SU-DHL-6 (cell line): ENCODE results near the gene ATP5PD.

ENCODE experiments used
- H2AFZ ChIP-seq: fragments of 200-600 bp; sonication (generic); 2 replicates; pipeline ENCODE4 v1.6.1; 2014; ENCODE audit warnings: low read depth, mild to moderate bottlenecking, moderate library complexity, mixed read lengths, antibody characterized with exemption, low read length; ENCODE audit not compliant: severe bottlenecking
- H3F3A ChIP-seq: fragments of 200-600 bp; shearing (Covaris generic); 2 replicates; pipeline ENCODE4 v1.6.0; 2016; ENCODE audit warnings: antibody characterized with exemption, mild to moderate bottlenecking; ENCODE audit not compliant: insufficient read depth
- H3K27ac ChIP-seq: fragments of 200-600 bp; sonication (generic); 2 replicates; pipeline ENCODE4 v1.5.1; 2016; ENCODE audit warnings: low read depth, mild to moderate bottlenecking, low read length, moderate library complexity, mixed read lengths
- H3K27me3 ChIP-seq: fragments of 200-600 bp; sonication (generic), shearing (Covaris generic); 2 replicates; pipeline ENCODE4 v1.6.0; 2014; ENCODE audit warnings: mild to moderate bottlenecking, low read length
- H3K36me3 ChIP-seq: fragments of 200-600 bp; sonication (generic); 2 replicates; pipeline ENCODE4 v1.6.1; 2014; ENCODE audit warnings: mild to moderate bottlenecking, low read length, mixed read lengths
- H3K4me2 ChIP-seq: fragments of 300-600, 200-600 bp; shearing (Covaris generic), sonication (generic); 2 replicates; pipeline ENCODE4 v1.6.0; 2014; ENCODE audit warnings: low read length, low read depth, mild to moderate bottlenecking; ENCODE audit not compliant: poor library complexity, severe bottlenecking
- H3K4me3 ChIP-seq: fragments of 200-600 bp; sonication (generic); 2 replicates; pipeline ENCODE4 v1.5.1; 2014; ENCODE audit warnings: antibody characterized with exemption, low read length, mild to moderate bottlenecking, mixed read lengths; ENCODE audit not compliant: insufficient read depth, poor library complexity, severe bottlenecking
- H3K79me2 ChIP-seq: fragments of 200-600 bp; sonication (generic); 2 replicates; pipeline ENCODE4 v1.6.1; 2014; ENCODE audit warnings: mild to moderate bottlenecking, low read length, moderate library complexity; ENCODE audit not compliant: insufficient read depth
- H3K9ac ChIP-seq: fragments of 200-600 bp; sonication (generic); 2 replicates; pipeline ENCODE4 v1.7.0; 2014; ENCODE audit warnings: mild to moderate bottlenecking, low read length
- H3K9me2 ChIP-seq: fragments of 200-600 bp; sonication (generic); replicated peaks from 2 replicates; pipeline ENCODE4 v1.6.1; 2014; ENCODE audit warnings: low read length; ENCODE audit not compliant: insufficient read depth
- H3K9me3 ChIP-seq: fragments of 200-600 bp; sonication (generic); 2 replicates; pipeline ENCODE4 v1.6.1; 2014; ENCODE audit warnings: low read length, mixed read lengths; ENCODE audit not compliant: insufficient read depth
- H4K20me1 ChIP-seq: fragments of 200-600 bp; sonication (generic); 2 replicates; pipeline ENCODE4 v1.6.1; 2014; ENCODE audit warnings: low read depth, mild to moderate bottlenecking, antibody characterized with exemption, low read length, moderate library complexity, mixed read lengths
- EZH2phosphoT487 ChIP-seq: fragments of 200-600 bp; sonication (generic), shearing (Covaris generic); conservative IDR thresholded peaks from 2 replicates; pipeline ENCODE4 v1.6.1; 2018; ENCODE audit warnings: mild to moderate bottlenecking, antibody characterized with exemption, low read length, moderate library complexity, mixed read lengths
- TF ChIP-seq, protein P1 (sequence below): fragments of 200-600 bp; sonication (generic); IDR thresholded peaks from one replicate; pipeline ENCODE4 v1.5.1; 2017; ENCODE audit warnings: antibody characterized with exemption, mild to moderate bottlenecking, low read length, moderate library complexity; ENCODE audit not compliant: insufficient read depth, poor library complexity, severe bottlenecking

ATP5PD gene

GRCh38 chr17:75077496-75078283, 30.9 kb upstream of the ATP5PD start:
- TF ChIP-seq, protein P1, sequence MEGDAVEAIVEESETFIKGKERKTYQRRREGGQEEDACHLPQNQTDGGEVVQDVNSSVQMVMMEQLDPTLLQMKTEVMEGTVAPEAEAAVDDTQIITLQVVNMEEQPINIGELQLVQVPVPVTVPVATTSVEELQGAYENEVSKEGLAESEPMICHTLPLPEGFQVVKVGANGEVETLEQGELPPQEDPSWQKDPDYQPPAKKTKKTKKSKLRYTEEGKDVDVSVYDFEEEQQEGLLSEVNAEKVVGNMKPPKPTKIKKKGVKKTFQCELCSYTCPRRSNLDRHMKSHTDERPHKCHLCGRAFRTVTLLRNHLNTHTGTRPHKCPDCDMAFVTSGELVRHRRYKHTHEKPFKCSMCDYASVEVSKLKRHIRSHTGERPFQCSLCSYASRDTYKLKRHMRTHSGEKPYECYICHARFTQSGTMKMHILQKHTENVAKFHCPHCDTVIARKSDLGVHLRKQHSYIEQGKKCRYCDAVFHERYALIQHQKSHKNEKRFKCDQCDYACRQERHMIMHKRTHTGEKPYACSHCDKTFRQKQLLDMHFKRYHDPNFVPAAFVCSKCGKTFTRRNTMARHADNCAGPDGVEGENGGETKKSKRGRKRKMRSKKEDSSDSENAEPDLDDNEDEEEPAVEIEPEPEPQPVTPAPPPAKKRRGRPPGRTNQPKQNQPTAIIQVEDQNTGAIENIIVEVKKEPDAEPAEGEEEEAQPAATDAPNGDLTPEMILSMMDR: no peak
- no peak for TF ChIP-seq EZH2phosphoT487
- Histone ChIP-seq H3K9me3 (no peaks in the 10 kb centered on the region), H3K27ac (no peak overlapping the region), H3K4me3 (no peak overlapping the region), H2AFZ (peak overlapping the region; percentile 59), H3K9me2 (no peaks in the 10 kb centered on the region), H4K20me1 (no peaks in the 10 kb centered on the region), H3K36me3 (no peaks in the 10 kb centered on the region), H3K4me2 (peak overlapping the region; percentile 31), H3K27me3 (no peaks in the 10 kb centered on the region), H3K9ac (no peak overlapping the region), H3F3A (no peaks in the 10 kb centered on the region), H3K79me2 (no peaks in the 10 kb centered on the region)

DNA sequence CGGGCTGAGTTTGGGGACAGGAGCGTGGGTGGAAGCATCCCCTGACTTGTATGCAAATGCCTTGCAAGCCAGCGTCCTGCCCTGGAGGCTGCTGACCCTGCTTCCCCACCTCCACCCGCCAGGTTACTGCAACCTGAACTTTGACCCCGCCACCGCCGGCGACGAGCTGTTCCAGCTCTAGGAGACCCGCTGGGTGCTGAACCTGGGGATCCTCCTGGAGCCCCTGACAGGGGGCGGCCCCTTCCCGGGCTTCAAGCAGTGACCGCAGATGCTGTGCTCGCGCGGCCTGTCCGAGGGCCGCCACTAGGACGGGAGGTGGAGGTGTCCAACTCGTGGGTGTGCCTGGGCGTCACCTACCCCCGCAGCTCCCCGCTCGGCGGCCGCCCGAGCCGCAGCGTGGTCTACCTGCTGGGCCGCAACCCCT, 30.3 kb upstream of the ATP5PD start:
- Histone ChIP-seq H3K36me3 (no peaks in the 10 kb centered on the region), H3K9me2 (no peaks in the 10 kb centered on the region), H3K9me3 (no peaks in the 10 kb centered on the region), H3K27ac (no peak overlapping the region), H4K20me1 (no peaks in the 10 kb centered on the region), H2AFZ (peak overlapping the region; percentile 59), H3F3A (no peaks in the 10 kb centered on the region), H3K4me2 (no peak overlapping the region), H3K4me3 (no peak overlapping the region), H3K9ac (no peak overlapping the region), H3K79me2 (no peaks in the 10 kb centered on the region), H3K27me3 (no peaks in the 10 kb centered on the region)
- TF ChIP-seq, protein P1: no peak
- TF ChIP-seq EZH2phosphoT487: no peak

- no peaks in the 10 kb centered on the region for H3K9me2 ChIP-seq
- H3K36me3 ChIP-seq: no peaks in the 10 kb centered on the region
- H3K4me3 ChIP-seq: no peak overlapping the region
- no peak overlapping the region for H3K4me2 ChIP-seq
- no peaks in the 10 kb centered on the region for H3K9me3 ChIP-seq
- no peaks in the 10 kb centered on the region for H3F3A ChIP-seq
- H4K20me1 ChIP-seq: no peaks in the 10 kb centered on the region
- H3K9ac ChIP-seq: no peak overlapping the region
- H3K27ac ChIP-seq: no peak overlapping the region
- TF ChIP-seq EZH2phosphoT487: no peak
- TF ChIP-seq, protein P1: no peak
- H3K79me2 ChIP-seq: no peaks in the 10 kb centered on the region
- no peak overlapping the region for H2AFZ ChIP-seq
- H3K27me3 ChIP-seq: no peaks in the 10 kb centered on the region
Measured at GRCh38 chr17:75075597-75076336, 29.0 kb upstream of the ATP5PD start.
